Immature natural killer cell (primary cell): ENCODE results near the gene EPHB2. TPM values are rescaled to one million over a fixed set of nuclear protein-coding genes. Genes with fewer than 3 reads are reported as not detected.

Source experiments
- DNase-seq, 3 donors: peaks; one replicate each; pipeline ENCODE4 v3.0.0; 2022; ENCODE audit warnings: mixed read lengths in 1 of 3
- H3K27ac Mint-ChIP-seq, 6 donors: one replicate each; pipeline ENCODE4 v1.8.0; 2020; ENCODE audit warnings: mixed read lengths in 6 of 6, mild to moderate bottlenecking in 5 of 6, inconsistent platforms in 4 of 6, moderate library complexity in 3 of 6
- H3K27me3 Mint-ChIP-seq, 3 donors: one replicate each; pipeline ENCODE4 v1.8.0; 2020 to 2021; ENCODE audit warnings: low read depth in 3 of 3, mild to moderate bottlenecking in 3 of 3, mixed read lengths in 3 of 3, moderate library complexity in 3 of 3, inconsistent platforms in 1 of 3
- H3K36me3 Mint-ChIP-seq, 3 donors: one replicate each; pipeline ENCODE4 v1.8.0; 2020; ENCODE audit warnings: mixed read lengths in 3 of 3, inconsistent platforms in 2 of 3, mild to moderate bottlenecking in 2 of 3
- H3K4me1 Mint-ChIP-seq, 2 donors: one replicate each; pipeline ENCODE4 v1.8.0; 2020; ENCODE audit warnings: inconsistent platforms in 2 of 2, mild to moderate bottlenecking in 2 of 2, mixed read lengths in 2 of 2, moderate library complexity in 1 of 2
- H3K4me3 Mint-ChIP-seq, 5 donors: one replicate each; pipeline ENCODE4 v1.8.0; 2020; ENCODE audit warnings: mild to moderate bottlenecking in 5 of 5, mixed read lengths in 5 of 5, inconsistent platforms in 3 of 5, moderate library complexity in 3 of 5
- H3K9me3 Mint-ChIP-seq, 6 donors: one replicate each; pipeline ENCODE4 v1.8.0; 2020; ENCODE audit warnings: mild to moderate bottlenecking in 6 of 6, mixed read lengths in 6 of 6, inconsistent platforms in 4 of 6, moderate library complexity in 3 of 6
- polyA plus RNA-seq, 3 donors: library from polyadenylated mRNA; unstranded; fragments of 300-500 nt; fragmentation: Illumina TruSeq; gene quantifications; one replicate each; pipeline ENCODE4 v1.2.3, GENCODE V29; 2021

Gene EPHB2
- polyA plus RNA-seq, 3 donors from 2014 or later: not detected

- Mint-ChIP-seq H3K4me3 (no peak overlapping the region), H3K27ac (no peak overlapping the region), H3K27me3 (peaks cover 1 to 6% (median 3%) of the 10 kb centered on the region in 3 donors), H3K9me3 (no peaks in the 10 kb centered on the region), H3K4me1 (no peaks in the 10 kb centered on the region), H3K36me3 (no peaks in the 10 kb centered on the region)
- DNase-seq: no peak
These were observed 104.9 kb downstream of the EPHB2 start for GRCh38 chr1:22815421-22816066.

- DNase-seq: no peak
- H3K4me1 Mint-ChIP-seq: no peaks in the 10 kb centered on the region
These were observed 105.6 kb downstream of the EPHB2 start for GRCh38 chr1:22816067-22816775.

GRCh38 chr1:22816803-22817202, 106.2 kb downstream of the EPHB2 start:
- no peaks in the 10 kb centered on the region for H3K36me3 Mint-ChIP-seq
- no peaks in the 10 kb centered on the region for H3K9me3 Mint-ChIP-seq
- H3K4me3 Mint-ChIP-seq: no peak overlapping the region
- peaks cover 3 to 6% (median 3%) of the 10 kb centered on the region in 3 donors for H3K27me3 Mint-ChIP-seq
- no peaks in the 10 kb centered on the region for H3K4me1 Mint-ChIP-seq
- H3K27ac Mint-ChIP-seq: no peak overlapping the region
- no peak for DNase-seq

More at GRCh38 chr1:22816067-22816775, 105.6 kb downstream of the EPHB2 start:
- no peak overlapping the region for H3K27ac Mint-ChIP-seq
- peaks cover 1 to 6% (median 3%) of the 10 kb centered on the region in 3 donors for H3K27me3 Mint-ChIP-seq
- no peaks in the 10 kb centered on the region for H3K9me3 Mint-ChIP-seq
- no peak overlapping the region for H3K4me3 Mint-ChIP-seq
- H3K36me3 Mint-ChIP-seq: no peaks in the 10 kb centered on the region

- H3K27me3 Mint-ChIP-seq: peaks cover 2 to 6% (median 3%) of the 10 kb centered on the region in 3 donors
- no peaks in the 10 kb centered on the region for H3K9me3 Mint-ChIP-seq
- no peaks in the 10 kb centered on the region for H3K4me1 Mint-ChIP-seq
- DNase-seq: no peak
- H3K36me3 Mint-ChIP-seq: no peaks in the 10 kb centered on the region
- no peak overlapping the region for H3K4me3 Mint-ChIP-seq
- no peak overlapping the region for H3K27ac Mint-ChIP-seq
These were observed 106.8 kb downstream of the EPHB2 start for GRCh38 chr1:22817462-22817861.

GRCh38 chr1:22818061-22818770, 107.6 kb downstream of the EPHB2 start:
- no peaks in the 10 kb centered on the region for H3K4me1 Mint-ChIP-seq
- H3K9me3 Mint-ChIP-seq: peaks cover 0 to 1% (median 0%) of the 10 kb centered on the region in 6 donors
- H3K4me3 Mint-ChIP-seq: no peak overlapping the region
- H3K27me3 Mint-ChIP-seq: peaks cover 0 to 3% (median 3%) of the 10 kb centered on the region in 3 donors
- no peaks in the 10 kb centered on the region for H3K36me3 Mint-ChIP-seq
- no peak for DNase-seq
- no peak overlapping the region for H3K27ac Mint-ChIP-seq

- Mint-ChIP-seq H3K27ac (no peak overlapping the region), H3K27me3 (peaks cover 0 to 3% (median 3%) of the 10 kb centered on the region in 3 donors), H3K36me3 (no peaks in the 10 kb centered on the region), H3K4me1 (no peaks in the 10 kb centered on the region), H3K9me3 (peaks cover 0 to 1% (median 0%) of the 10 kb centered on the region in 6 donors), H3K4me3 (no peak overlapping the region)
- DNase-seq: no peak
These were observed 108.7 kb downstream of the EPHB2 start for GRCh38 chr1:22819361-22819760.

GRCh38 chr1:22821027-22821426, 110.4 kb downstream of the EPHB2 start:
- Mint-ChIP-seq H3K27me3 (peaks cover 0 to 6% (median 3%) of the 10 kb centered on the region in 3 donors), H3K9me3 (peaks cover 0 to 1% (median 0%) of the 10 kb centered on the region in 6 donors)

GRCh38 chr1:22822371-22822770, 111.7 kb downstream of the EPHB2 start:
- Mint-ChIP-seq H3K4me1 (no peaks in the 10 kb centered on the region), H3K4me3 (no peak overlapping the region)
- no peak for DNase-seq

More at GRCh38 chr1:22821027-22821426, 110.4 kb downstream of the EPHB2 start:
- no peaks in the 10 kb centered on the region for H3K36me3 Mint-ChIP-seq
- no peak for DNase-seq
- H3K4me3 Mint-ChIP-seq: no peak overlapping the region
- H3K4me1 Mint-ChIP-seq: no peaks in the 10 kb centered on the region
- no peak overlapping the region for H3K27ac Mint-ChIP-seq

GRCh38 chr1:22824466-22824865, 113.8 kb downstream of the EPHB2 start:
- Mint-ChIP-seq H3K36me3 (no peaks in the 10 kb centered on the region), H3K4me1 (no peaks in the 10 kb centered on the region), H3K4me3 (no peak overlapping the region), H3K27me3 (peaks cover 1 to 3% (median 3%) of the 10 kb centered on the region in 3 donors), H3K27ac (no peak overlapping the region), H3K9me3 (peaks cover 0 to 1% (median 0%) of the 10 kb centered on the region in 6 donors)
- DNase-seq: no peak

More at GRCh38 chr1:22822371-22822770, 111.7 kb downstream of the EPHB2 start:
- peaks cover 0 to 1% (median 0%) of the 10 kb centered on the region in 6 donors for H3K9me3 Mint-ChIP-seq
- no peaks in the 10 kb centered on the region for H3K36me3 Mint-ChIP-seq
- H3K27me3 Mint-ChIP-seq: peaks cover 0 to 6% (median 4%) of the 10 kb centered on the region in 3 donors
- no peak overlapping the region for H3K27ac Mint-ChIP-seq

GRCh38 chr1:22824975-22825374, 114.3 kb downstream of the EPHB2 start:
- DNase-seq: no peak
- Mint-ChIP-seq H3K4me3 (no peak overlapping the region), H3K9me3 (peaks cover 0 to 1% (median 0%) of the 10 kb centered on the region in 6 donors), H3K36me3 (no peaks in the 10 kb centered on the region), H3K4me1 (no peaks in the 10 kb centered on the region), H3K27me3 (peaks cover 1 to 4% (median 3%) of the 10 kb centered on the region in 3 donors), H3K27ac (no peak overlapping the region)

GRCh38 chr1:22825486-22826189, 115.0 kb downstream of the EPHB2 start:
- Mint-ChIP-seq H3K27me3 (peaks cover 1 to 5% (median 3%) of the 10 kb centered on the region in 3 donors), H3K27ac (no peak overlapping the region), H3K9me3 (peaks cover 0 to 1% (median 0%) of the 10 kb centered on the region in 6 donors), H3K4me1 (no peaks in the 10 kb centered on the region), H3K4me3 (no peak overlapping the region), H3K36me3 (no peaks in the 10 kb centered on the region)
- no peak for DNase-seq

- Mint-ChIP-seq H3K4me3 (no peak overlapping the region), H3K27ac (no peak overlapping the region), H3K27me3 (peaks cover 1 to 3% (median 3%) of the 10 kb centered on the region in 3 donors), H3K4me1 (no peaks in the 10 kb centered on the region), H3K36me3 (no peaks in the 10 kb centered on the region), H3K9me3 (peaks cover 0 to 1% (median 0%) of the 10 kb centered on the region in 6 donors)
- no peak for DNase-seq
These were observed 116.3 kb downstream of the EPHB2 start for GRCh38 chr1:22826604-22827580.
